Stimulated activated CD8-positive, alpha-beta memory T cell treated with anti-CD3 and anti-CD28 coated beads, Interleukin-15, amount 100 ng/mL, for 4 hours (primary cell): ENCODE measurements around the gene PTPN11.
"Not testable (repeated sequence)": the region's sequence is repeated elsewhere in the genome, so short reads cannot be mapped to it uniquely, and the experiment has no call there.

ENCODE experiments used
- DNase-seq, 2 donors: peaks; one replicate each; pipeline ENCODE4 v3.0.0-alpha.2; 2020; ENCODE audit warnings: low read depth in 2 of 2

PTPN11 gene

GRCh38 chr12:112514926-112515642, 96.3 kb downstream of the PTPN11 start:
- DNase-seq = no peak

DNA sequence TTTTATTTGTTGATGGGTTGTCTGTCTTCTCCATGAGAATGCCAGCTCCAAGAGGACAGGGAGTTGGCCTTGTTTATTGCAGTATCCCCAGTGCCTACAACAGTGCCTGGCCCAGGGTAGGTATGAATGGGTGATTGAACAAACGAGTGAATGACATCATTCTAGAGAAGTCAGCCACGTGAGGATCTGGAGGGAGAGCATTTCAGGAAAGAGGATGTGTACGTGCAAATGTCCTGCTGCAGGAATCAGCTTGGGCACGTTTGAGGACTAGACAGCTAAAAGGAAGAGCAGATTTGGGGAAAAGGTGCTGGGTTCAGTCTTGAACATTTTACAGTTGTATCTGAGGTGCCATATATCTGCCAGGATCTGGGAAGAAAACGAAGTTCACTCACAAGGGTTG, 97.1 kb downstream of the PTPN11 start:
- DNase-seq = no peak

- no peak for DNase-seq
Observed at GRCh38 chr12:112517730-112518364, 99.1 kb downstream of the PTPN11 start.

GRCh38 chr12:112518365-112518735, 99.6 kb downstream of the PTPN11 start:
- no peak for DNase-seq

- DNase-seq = not testable (repeated sequence)
Observed at GRCh38 chr12:112519841-112520340, 101.1 kb downstream of the PTPN11 start.

- no peak for DNase-seq
Observed at GRCh38 chr12:112523856-112524255, 105.1 kb downstream of the PTPN11 start.

GRCh38 chr12:112524269-112524668, 105.5 kb downstream of the PTPN11 start:
- no peak for DNase-seq

GRCh38 chr12:112524676-112525425, 106.1 kb downstream of the PTPN11 start:
- DNase-seq = no peak

DNA sequence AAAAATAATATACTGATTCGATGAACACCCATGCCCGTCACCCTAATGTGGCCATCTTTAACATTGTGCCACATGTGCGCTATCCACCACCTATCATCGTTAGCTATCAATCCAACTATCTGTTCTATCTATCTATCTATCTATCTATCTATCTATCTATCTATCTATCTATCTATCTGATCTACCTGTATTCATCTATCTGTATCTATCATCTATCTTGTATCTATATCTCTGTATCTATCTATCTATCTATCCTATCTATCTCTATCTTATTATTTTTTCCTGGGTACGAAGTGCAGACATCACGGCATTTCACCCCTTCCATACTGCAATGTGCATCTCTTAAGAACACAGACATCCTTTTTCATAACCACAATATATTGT, 106.7 kb downstream of the PTPN11 start:
- no peak for DNase-seq

DNA sequence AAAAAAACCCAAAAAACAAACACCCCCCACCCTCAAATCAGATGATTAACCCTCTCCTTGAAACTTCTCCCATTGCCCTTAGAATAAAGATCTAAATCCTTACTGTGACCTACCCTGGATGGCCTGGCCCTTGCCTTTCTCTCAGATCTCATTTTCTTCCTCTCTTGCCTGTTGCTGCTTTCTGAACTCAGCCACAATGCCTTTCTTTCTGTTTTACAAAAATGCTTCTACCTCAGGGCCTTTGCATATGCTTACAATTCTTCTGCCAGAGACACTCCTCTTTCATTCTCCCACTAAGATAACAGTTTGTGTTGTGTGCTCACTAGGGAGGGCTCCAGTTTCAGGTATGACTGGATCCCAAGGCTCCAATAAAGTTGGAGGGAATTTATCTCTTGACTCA, 108.3 kb downstream of the PTPN11 start:
- no peak for DNase-seq

DNA sequence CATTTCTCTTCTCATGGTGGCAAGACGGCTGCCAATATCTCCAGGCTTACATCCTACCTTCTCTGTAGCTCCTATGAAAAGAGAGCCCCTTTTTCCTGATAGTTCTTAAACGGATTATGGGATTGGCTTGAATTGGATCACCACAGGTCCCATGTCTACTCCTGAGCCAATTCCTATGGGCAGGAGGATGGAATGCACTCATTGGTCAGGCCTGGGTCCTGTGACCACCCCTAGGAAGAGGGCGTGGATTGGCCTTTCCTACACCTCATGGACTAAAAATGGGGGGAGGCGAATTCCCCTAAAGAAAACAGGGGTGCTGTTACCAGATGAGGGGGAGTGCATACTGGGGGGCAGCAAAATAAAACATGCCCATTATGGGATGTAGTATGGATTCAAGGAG, 108.8 kb downstream of the PTPN11 start:
- DNase-seq = no peak

DNA sequence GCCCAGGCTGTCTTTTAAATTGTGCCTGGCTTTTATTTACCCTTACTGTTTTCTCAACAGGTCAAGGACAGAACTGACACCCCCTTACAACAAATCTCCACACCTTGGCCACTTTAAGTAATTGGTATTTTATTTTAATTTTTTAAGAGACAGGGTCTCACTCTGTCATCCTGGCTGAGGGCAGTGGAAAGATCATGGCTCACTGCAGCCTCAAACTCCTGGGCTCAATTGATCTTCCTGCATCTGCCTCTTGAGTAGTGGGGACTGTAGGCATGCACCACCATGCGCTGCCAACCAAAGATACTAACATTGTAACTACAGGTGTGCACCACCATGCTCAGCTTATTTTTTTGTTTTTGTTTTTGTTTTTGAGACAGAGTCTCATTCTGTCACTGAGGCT, 109.8 kb downstream of the PTPN11 start:
- no peak for DNase-seq

GRCh38 chr12:112530941-112531340, 112.2 kb downstream of the PTPN11 start:
- no peak for DNase-seq

- DNase-seq = no peak
Observed at GRCh38 chr12:112532106-112532505, 113.4 kb downstream of the PTPN11 start.

DNA sequence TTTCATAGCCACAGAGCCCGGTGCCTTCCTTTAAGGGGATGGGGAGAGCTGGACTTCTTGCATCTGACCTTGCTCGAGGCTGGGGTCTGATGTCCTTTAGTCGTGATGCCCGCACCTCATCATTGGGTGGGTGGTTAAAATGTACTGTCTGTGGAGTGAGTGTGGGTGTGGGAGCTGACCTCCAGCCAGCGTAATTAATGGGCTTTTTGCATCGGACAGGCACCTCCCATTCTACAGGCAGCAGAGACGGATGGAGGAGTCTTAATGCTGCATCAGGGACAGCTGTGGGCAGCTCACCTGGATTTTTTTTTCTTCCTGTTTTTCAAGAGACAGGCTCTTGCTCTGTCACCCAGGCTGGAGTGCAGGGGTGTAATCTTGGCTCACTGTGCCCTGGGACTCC, 114.8 kb downstream of the PTPN11 start:
- no peak for DNase-seq

DNA sequence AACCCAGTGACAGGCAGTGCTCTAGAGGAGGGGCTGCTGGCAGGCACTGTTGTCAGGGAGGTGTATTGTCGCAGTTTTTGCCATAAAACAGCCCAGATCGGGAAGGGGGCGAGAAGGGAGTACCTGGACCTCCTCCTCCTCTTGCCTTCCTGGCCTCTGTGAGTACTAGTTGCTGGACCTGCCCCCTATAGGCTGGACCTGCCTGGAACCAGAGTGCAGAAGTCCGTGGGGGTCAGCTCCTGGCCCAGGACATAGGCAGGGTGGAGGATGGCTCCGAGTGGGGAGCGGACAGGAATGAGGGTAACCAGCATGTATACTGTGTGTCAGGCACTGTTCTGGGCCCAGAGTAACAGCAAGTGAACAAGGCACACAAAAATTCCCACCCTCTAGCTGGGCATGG, 116.3 kb downstream of the PTPN11 start:
- no peak for DNase-seq

DNA sequence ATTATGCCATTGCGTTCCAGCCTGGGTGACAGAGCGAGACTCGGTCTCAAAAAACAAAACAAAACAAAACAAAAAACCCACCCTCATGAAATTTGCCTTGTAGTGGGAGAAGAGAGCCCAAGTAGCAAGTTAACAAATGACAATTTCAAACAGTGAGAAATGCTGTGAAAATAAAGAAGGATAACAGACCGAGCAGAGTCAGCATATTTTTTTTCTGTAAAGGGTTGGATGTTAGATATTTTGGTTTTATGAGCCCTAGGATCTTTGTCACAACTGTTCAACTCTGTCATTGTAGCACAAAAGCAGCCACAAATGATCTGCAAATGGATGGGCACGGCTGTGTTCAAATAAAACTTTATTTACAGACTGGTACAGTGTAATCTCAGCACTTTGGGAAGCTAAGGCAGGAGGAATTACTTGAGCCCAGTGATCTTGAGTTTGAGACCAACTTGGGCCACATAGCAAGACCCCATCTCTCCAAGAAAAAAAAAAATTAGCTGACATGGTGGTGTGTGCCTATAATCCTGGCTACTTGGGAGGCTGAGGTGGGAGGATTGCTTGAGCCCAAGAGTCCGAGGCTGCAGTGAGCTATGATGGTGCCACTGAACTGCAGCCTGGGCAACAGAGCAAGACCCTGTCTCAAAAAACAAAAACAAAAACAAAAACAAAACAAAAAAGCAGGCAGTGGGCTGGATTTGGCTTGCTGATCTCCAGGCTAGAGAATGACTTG, 117.1 kb downstream of the PTPN11 start:
- no peak for DNase-seq

DNA sequence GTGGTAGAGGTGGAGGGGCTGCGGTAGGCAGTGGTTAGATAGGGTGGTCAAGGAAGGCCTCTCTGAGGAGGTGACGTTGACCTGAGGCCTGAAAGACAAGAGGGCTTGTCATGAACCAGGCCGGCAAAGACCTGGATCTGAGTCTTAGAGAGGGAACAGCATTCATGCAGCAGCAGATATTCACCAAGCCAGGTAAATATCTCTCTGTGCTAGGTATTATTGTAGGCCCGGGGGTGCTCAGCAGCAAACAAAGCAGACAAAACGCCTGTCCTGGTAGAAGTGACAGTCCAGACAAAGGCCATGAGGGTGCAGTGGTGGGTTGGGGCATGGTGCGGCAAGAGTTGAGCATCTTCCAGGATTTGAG, 117.6 kb downstream of the PTPN11 start:
- no peak for DNase-seq

- DNase-seq = no peak
Observed at GRCh38 chr12:112537710-112538396, 119.1 kb downstream of the PTPN11 start.

DNA sequence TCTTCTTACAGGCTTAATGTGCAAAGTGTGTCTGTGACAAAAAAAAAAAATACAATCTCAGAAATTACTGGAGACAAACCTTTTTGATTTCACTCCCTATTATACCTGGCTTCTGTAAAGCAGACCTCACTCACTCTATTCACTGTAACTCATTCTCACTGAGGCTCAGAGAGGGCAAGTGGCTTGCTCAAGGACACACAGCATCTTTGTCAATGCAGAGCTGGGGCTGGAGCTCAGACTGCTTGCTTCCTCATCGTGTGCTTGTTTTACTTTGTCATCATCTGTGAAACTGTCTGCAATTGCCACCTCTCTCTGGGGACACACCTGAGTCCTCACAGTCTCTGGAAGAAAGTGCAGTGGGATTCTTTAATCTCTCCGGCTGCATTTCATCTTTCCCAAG, 120.0 kb downstream of the PTPN11 start:
- no peak for DNase-seq

DNA sequence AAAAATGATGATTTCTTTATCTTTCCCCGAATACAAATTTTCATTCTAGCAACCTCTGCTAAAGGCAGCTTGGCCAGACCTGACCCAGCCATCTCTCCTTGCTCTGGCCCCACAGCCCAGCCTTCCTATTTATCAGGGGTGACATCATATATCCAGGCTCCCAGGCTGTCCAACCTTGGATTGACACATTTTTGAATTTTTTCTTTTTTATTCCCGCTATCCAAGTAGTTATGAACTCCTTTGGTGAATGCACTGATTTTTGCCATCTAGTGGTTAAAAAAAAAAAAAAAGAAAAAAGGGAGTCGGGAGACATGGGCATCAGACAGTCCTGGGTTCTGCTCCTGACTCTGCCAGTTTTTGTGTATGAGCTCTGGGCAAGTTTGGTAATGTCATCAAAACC, 120.5 kb downstream of the PTPN11 start:
- no peak for DNase-seq

GRCh38 chr12:112540021-112540420, 121.3 kb downstream of the PTPN11 start:
- no peak for DNase-seq
